ENCODE measurements around the gene KLK1.

GRCh38 chr19:50776131-50776530 lies 47.5 kb downstream of the KLK1 start:
- TF ChIP-seq POLR2A (IDR thresholded peaks at IDR 0.05; ENCODE audit: extremely low read depth, insufficient read length) (no peak), CTCF (IDR thresholded peaks at IDR 0.05; ENCODE audit: low read depth, low read length) (no peak), MAX (IDR thresholded peaks at IDR 0.05; ENCODE audit: low read depth, low read length) (no peak)
